Left colon (tissue), 2 donors: ENCODE results near the gene EPHA2. TPM values are rescaled to one million over a fixed set of nuclear protein-coding genes. Genes with fewer than 3 reads are reported as not detected.

Experiments
- ATAC-seq: fragments of 200-7000 bp; cut with Tn5 transposase; one replicate; pipeline ENCODE4 v1.9.1; 2020; ENCODE audit warnings: mild to moderate bottlenecking, moderate library complexity
- DNase-seq, 2 donors: peaks; one replicate each; pipeline ENCODE4 v3.0.0-alpha.2; 2020
- intact Hi-C, 2 donors: fragments of 100-400 bp; cut with DNase I in 1 of 2; cut with micrococcal nuclease in 1 of 2; formaldehyde crosslinking; loops; one replicate each; pipeline versions ENCODE4 v1.11.2 to v1.14.0; 2022; cut with DNase I, micrococcal nuclease
- total RNA-seq, 2 donors: library from RNA; stranded (reverse); fragmentation: NEBNext Ultra II Directional; extraction: Animal tissue kit (Norgen Biotek cat#: 25700); gene quantifications; one replicate each; pipeline ENCODE4 v1.2.1, GENCODE V29; 2021
- donor health status: DM: no; HTN: no; CAD: no.
- donor health status: DM: yes; HTN: yes; CAD: no.

Gene EPHA2
- total RNA-seq, 2 donors from 2014 or later = 44.3 to 48.1 TPM

DNA sequence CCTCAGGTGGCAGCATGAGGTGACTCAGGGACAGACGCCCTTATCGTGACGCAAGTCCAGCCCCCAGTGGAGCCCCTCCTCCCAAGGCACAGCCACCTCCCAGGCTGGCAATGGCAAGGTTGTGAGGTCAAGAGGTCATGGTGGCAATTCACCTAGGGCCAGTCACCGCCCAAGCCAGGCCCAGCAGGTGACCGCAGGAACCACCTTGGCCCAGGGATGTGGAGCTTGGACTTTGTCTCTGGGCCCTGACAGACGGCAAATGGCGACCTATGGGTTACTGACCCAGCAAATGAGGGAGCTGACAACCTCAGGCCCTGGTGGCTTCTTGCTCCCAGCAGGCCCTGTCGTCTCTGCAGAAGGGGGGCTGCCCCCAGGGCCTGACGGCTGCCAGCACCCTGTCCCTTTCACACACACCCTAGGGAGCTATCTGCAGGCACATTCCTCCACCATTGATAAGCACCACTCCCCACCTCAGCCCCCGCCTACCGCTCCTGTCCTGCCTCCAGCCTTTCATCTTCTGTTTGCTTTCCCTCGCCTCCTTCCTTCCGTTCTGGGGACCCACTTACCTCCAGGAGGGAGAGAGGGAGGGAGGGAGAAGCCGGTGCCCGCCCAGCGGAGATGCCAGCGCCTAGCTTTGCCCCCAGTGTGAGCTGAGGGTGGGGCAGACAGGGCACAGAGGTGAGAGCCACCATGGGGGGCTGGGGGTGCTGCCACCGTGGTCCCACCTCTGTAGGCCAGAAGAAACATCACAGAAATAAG is 12.1 kb downstream of the EPHA2 start:
- ATAC-seq (peak; percentile 73), DNase-seq (peak; percentile 65 to 89)
- intact Hi-C loops = no loop called here

DNA sequence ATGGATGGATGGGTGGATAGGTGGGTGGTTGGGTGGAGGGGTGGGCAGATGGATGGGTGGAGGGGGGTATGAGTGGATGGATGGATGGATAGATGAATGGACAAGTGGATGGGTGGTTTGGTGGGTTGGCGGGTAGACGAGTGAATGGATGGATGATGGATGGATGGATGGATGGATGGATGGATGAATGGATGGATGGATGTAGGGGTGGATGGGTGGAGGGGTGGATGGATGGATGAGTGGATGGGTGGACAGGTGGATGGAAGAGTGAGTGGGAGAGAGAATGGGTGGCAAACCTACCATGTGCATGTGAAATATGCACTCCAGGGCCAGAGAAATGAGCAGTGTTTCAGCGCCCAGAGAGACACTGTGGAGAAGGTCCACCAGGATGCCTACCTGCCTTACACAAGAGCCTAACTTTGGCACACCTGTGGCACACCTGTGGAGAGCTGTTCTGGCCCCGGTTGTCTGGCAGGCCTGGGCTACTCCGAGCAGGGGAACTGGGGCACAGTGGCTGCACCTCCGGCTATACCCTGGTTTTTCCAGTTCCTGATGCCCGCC is 12.8 kb downstream of the EPHA2 start:
- DNase-seq = no peak
- no peak for ATAC-seq
- intact Hi-C loops = no loop called here

DNA sequence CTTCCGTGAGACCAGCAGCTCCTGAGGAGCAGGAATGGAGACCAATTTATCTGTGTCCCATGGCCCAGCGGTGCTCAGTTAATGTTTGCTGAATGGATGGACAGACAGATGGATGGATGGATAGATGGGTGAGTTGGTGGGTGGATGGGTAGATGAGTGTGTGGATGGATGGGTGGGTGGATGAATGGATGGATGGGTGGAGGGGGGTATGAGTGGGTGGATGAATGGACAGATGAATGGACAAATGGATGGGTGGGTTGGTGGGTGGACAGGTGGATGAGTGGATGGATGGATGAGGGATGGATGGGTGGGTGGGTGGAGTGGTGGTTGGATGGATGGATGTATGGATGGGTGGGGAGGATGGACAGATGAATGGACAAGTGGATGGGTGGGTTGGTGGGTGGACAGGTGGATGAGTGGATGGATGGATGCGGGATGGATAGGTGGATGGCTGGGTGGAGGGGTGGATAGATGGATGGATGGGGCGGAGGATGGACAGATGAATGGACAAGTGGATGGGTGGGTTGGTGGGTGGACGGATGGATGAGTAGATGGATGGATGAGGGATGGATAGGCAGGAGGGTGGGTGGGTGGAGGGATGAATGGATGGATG is 13.4 kb downstream of the EPHA2 start:
- no peak for DNase-seq
- intact Hi-C loops = no loop called here
- ATAC-seq = no peak

GRCh38 chr1:16141573-16142336 is 14.1 kb downstream of the EPHA2 start:
- DNase-seq (peak in 1 of 2 donors; percentile 19), ATAC-seq (no peak)
- intact Hi-C loops = no loop called here

DNA sequence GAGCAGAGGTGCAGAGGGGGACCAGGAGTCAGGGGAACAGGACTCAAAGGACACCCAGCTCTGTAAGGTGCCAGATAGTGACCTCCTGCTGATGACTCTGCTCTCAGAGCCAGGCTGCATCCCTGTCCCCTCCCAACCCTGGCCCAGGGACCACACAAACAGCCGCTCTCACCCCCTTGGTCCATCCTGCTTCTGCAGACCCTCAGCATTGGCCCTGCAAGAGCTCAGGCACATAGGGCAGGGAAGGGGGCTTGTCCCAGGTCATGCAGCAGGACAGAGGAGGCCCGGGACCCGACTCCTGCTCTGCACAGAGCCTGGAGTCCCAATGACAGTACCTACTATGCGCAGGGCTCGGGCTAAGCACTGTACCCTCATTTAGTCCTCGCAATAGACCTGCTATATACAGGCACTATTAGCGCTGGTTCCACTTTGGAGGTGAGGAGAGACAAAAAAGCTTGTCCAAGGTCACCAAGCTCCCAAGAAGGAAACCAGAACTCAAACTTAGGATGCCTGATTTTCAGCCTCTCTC is 15.7 kb downstream of the EPHA2 start:
- intact Hi-C loops = no loop called here
- ATAC-seq = no peak
- DNase-seq = no peak

- DNase-seq = no peak
- intact Hi-C loops = no loop called here
- ATAC-seq = no peak
Observed at GRCh38 chr1:16139473-16139962, 16.4 kb downstream of the EPHA2 start.

GRCh38 chr1:16138772-16139221 is 17.1 kb downstream of the EPHA2 start:
- DNase-seq (no peak), ATAC-seq (peak; percentile 9)
- intact Hi-C loops = no loop called here

DNA sequence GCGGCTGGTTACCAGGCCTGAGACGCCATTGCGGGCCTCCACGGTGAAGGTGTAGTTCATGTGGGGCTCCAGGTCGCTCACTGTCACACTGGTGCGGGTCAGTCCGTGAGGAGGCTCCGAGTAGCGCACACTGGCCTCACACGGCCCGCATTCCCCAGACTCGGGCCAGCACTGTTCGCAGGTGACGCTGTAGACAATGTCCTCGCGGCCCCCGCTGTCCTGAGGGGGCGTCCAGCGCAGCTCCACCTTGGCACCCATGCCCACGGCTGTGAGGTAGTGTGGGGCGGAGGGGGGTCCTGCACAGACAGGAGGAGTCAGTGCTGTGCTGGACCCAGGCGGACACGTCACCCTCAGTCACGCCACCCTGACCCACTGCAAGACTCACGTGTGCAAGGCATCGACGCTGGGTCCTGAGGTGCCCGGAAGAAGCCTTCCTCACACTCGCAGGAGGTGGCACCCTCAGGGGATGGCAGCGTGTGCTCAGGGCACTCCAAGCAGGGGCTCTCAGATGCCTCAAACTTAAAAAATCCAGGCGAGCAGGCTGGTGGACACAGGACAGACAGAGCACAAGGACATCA is 17.9 kb downstream of the EPHA2 start:
- ATAC-seq = no peak
- DNase-seq = no peak
- intact Hi-C loops = no loop called here

DNA sequence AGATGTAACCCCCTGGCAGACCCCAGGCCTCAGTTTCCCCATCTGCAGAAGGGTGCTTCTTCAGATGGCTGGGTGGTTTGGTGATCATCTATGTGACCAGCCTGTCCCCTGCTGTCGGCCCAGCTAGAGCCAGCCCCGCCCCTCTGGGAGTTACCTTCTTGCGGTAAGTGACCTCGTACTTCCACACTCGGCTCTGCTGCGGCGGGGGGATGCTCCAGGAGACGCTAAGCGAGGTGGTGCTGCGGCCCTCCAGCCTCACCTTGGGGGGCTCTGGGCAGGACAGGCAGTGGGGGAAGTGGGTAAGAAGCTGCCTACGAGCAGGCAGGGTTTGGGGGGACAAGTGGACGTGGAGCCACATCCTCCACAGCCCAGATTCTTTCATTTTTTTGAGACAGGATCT is 20.4 kb downstream of the EPHA2 start:
- ATAC-seq (no peak), DNase-seq (no peak)
- intact Hi-C loops = no loop called here

GRCh38 chr1:16134906-16135305 is 21.0 kb downstream of the EPHA2 start:
- intact Hi-C loops = no loop called here
- ATAC-seq (no peak), DNase-seq (no peak)

GRCh38 chr1:16134066-16134801 is 21.6 kb downstream of the EPHA2 start:
- no peak for ATAC-seq
- no peak for DNase-seq
- intact Hi-C loops = no loop called here

DNA sequence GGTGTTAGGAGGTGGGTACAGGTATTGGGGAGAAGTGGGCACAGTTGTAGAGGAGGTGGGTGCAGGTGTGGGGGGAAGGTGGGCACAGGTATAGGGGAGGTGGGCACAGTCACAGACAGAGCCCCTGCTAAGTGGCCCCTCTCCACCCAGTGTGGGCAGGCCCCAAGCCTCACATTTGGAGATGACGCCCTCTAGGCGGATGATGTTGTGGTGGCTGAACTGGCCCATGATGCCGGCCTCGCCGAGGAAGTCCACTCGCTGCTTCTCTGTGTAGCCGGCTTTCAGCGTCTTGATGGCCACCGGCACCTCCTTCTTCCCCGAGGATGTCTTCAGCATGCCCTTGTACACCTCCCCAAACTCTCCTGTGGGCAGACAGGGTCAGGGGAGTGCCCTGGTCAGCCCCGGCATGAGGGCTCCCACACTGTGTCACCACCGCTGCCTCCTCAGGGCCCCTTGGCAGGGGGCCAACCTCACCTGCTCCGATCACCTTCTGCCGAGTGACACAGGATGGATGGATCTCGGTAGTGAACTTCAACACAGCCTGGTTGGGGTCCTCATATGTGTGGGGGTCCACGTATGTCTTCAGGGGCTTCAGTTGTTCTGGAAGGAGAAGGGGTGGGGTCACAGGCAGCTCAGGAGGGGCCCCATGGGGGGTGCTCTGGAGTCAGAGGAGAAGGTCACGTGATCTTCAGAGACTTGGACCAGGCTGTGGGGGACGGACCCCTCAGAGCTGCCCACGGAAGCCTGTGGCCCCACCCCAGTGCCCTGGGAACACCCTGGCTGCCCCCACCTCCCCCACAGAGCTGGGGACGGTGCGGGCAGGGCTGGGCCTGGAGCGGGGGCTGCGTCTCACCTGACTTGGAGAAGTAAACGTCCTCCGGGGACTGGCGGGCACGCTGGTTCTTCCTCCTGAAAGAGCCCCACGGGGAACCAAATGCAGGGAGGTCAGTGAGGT is 22.6 kb downstream of the EPHA2 start:
- DNase-seq (no peak), ATAC-seq (no peak)
- intact Hi-C loops = no loop called here

- intact Hi-C loops = no loop called here
Observed at GRCh38 chr1:16132325-16132785, 23.5 kb downstream of the EPHA2 start.

DNA sequence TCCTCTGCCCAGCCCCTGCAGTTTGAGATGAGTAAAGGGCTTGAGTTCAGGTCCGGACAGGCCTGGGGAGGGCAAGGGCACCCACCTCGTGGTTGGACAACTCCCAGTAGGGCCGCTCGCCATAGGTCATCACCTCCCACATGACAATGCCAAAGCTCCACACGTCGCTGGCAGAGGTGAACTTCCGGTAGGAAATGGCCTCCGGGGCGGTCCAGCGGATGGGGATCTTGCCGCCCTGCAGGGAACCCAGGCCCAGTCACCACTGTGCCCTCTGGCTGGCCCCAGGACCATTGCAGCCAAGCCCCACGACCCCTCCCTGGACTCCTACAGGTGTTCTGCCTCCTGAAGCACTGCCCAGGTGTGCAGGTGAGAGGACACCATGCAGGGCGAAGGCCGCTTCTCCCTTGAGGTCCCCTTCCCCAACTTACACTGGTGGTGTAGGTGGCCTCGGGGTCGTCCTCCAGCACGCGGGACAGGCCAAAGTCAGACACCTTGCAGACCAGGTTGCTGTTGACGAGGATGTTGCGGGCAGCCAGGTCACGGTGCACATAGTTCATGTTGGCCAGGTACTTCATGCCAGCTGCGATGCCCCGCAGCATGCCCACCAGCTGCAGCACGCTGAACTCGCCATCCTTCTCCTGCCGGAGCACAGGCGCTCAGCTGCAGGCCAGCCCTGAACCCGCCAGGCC is 24.1 kb downstream of the EPHA2 start:
- no peak for ATAC-seq
- intact Hi-C loops = no loop called here
- DNase-seq = no peak

More at GRCh38 chr1:16132325-16132785, 23.5 kb downstream of the EPHA2 start:
- ATAC-seq (no peak), DNase-seq (no peak)

DNA sequence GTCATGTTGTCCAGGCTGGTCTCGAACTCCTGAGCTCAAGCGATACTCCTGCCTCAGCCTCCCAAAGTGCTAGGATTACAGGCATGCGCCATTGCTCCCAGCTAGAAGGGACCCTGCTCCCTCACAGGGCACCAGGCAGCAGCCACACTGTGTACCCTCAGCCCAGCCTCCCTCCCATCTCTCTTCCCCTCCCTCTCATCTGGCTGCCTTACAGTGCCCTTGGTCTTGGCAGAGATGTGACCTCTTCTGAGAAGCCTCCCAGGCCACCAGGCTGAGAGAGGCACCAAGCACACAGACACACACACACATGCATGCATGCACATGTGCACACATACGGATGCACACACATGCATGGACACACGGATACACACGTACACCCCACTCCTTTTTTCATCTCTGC is 25.0 kb downstream of the EPHA2 start:
- ATAC-seq = no peak
- DNase-seq = no peak
- intact Hi-C loops = no loop called here

- ATAC-seq = no peak
- DNase-seq = no peak
- intact Hi-C loops = no loop called here
Observed at GRCh38 chr1:16129921-16130543, 25.8 kb downstream of the EPHA2 start.
